SU-DHL-6 (cell line): Measurements from ENCODE around the gene SOBP.

Source experiments
- H2AFZ ChIP-seq: fragments of 200-600 bp; sonication (generic); 2 replicates; pipeline ENCODE4 v1.6.1; 2014; ENCODE audit warnings: low read depth, mild to moderate bottlenecking, moderate library complexity, mixed read lengths, antibody characterized with exemption, low read length; ENCODE audit not compliant: severe bottlenecking
- H3F3A ChIP-seq: fragments of 200-600 bp; shearing (Covaris generic); 2 replicates; pipeline ENCODE4 v1.6.0; 2016; ENCODE audit warnings: antibody characterized with exemption, mild to moderate bottlenecking; ENCODE audit not compliant: insufficient read depth
- H3K27ac ChIP-seq: fragments of 200-600 bp; sonication (generic); 2 replicates; pipeline ENCODE4 v1.5.1; 2016; ENCODE audit warnings: low read depth, mild to moderate bottlenecking, low read length, moderate library complexity, mixed read lengths
- H3K27me3 ChIP-seq: fragments of 200-600 bp; sonication (generic), shearing (Covaris generic); 2 replicates; pipeline ENCODE4 v1.6.0; 2014; ENCODE audit warnings: mild to moderate bottlenecking, low read length
- H3K36me3 ChIP-seq: fragments of 200-600 bp; sonication (generic); 2 replicates; pipeline ENCODE4 v1.6.1; 2014; ENCODE audit warnings: mild to moderate bottlenecking, low read length, mixed read lengths
- H3K4me2 ChIP-seq: fragments of 300-600, 200-600 bp; shearing (Covaris generic), sonication (generic); 2 replicates; pipeline ENCODE4 v1.6.0; 2014; ENCODE audit warnings: low read length, low read depth, mild to moderate bottlenecking; ENCODE audit not compliant: poor library complexity, severe bottlenecking
- H3K4me3 ChIP-seq: fragments of 200-600 bp; sonication (generic); 2 replicates; pipeline ENCODE4 v1.5.1; 2014; ENCODE audit warnings: antibody characterized with exemption, low read length, mild to moderate bottlenecking, mixed read lengths; ENCODE audit not compliant: insufficient read depth, poor library complexity, severe bottlenecking
- H3K79me2 ChIP-seq: fragments of 200-600 bp; sonication (generic); 2 replicates; pipeline ENCODE4 v1.6.1; 2014; ENCODE audit warnings: mild to moderate bottlenecking, low read length, moderate library complexity; ENCODE audit not compliant: insufficient read depth
- H3K9ac ChIP-seq: fragments of 200-600 bp; sonication (generic); 2 replicates; pipeline ENCODE4 v1.7.0; 2014; ENCODE audit warnings: mild to moderate bottlenecking, low read length
- H3K9me2 ChIP-seq: fragments of 200-600 bp; sonication (generic); replicated peaks from 2 replicates; pipeline ENCODE4 v1.6.1; 2014; ENCODE audit warnings: low read length; ENCODE audit not compliant: insufficient read depth
- H3K9me3 ChIP-seq: fragments of 200-600 bp; sonication (generic); 2 replicates; pipeline ENCODE4 v1.6.1; 2014; ENCODE audit warnings: low read length, mixed read lengths; ENCODE audit not compliant: insufficient read depth
- H4K20me1 ChIP-seq: fragments of 200-600 bp; sonication (generic); 2 replicates; pipeline ENCODE4 v1.6.1; 2014; ENCODE audit warnings: low read depth, mild to moderate bottlenecking, antibody characterized with exemption, low read length, moderate library complexity, mixed read lengths
- EZH2phosphoT487 ChIP-seq: fragments of 200-600 bp; sonication (generic), shearing (Covaris generic); conservative IDR thresholded peaks from 2 replicates; pipeline ENCODE4 v1.6.1; 2018; ENCODE audit warnings: mild to moderate bottlenecking, antibody characterized with exemption, low read length, moderate library complexity, mixed read lengths
- TF ChIP-seq, protein P1 (sequence below): fragments of 200-600 bp; sonication (generic); IDR thresholded peaks from one replicate; pipeline ENCODE4 v1.5.1; 2017; ENCODE audit warnings: antibody characterized with exemption, mild to moderate bottlenecking, low read length, moderate library complexity; ENCODE audit not compliant: insufficient read depth, poor library complexity, severe bottlenecking

SOBP gene

GRCh38 chr6:107602321-107603005, 112.5 kb downstream of the SOBP start:
- no peaks in the 10 kb centered on the region for H4K20me1 ChIP-seq
- H3K79me2 ChIP-seq: no peaks in the 10 kb centered on the region
- no peak overlapping the region for H3K9ac ChIP-seq
- no peaks in the 10 kb centered on the region; the same call in 1 of the 2 replicates for H3F3A ChIP-seq
- H2AFZ ChIP-seq: no peak overlapping the region
- H3K36me3 ChIP-seq: no peaks in the 10 kb centered on the region
- no peak overlapping the region for H3K4me3 ChIP-seq
- TF ChIP-seq, protein P1, sequence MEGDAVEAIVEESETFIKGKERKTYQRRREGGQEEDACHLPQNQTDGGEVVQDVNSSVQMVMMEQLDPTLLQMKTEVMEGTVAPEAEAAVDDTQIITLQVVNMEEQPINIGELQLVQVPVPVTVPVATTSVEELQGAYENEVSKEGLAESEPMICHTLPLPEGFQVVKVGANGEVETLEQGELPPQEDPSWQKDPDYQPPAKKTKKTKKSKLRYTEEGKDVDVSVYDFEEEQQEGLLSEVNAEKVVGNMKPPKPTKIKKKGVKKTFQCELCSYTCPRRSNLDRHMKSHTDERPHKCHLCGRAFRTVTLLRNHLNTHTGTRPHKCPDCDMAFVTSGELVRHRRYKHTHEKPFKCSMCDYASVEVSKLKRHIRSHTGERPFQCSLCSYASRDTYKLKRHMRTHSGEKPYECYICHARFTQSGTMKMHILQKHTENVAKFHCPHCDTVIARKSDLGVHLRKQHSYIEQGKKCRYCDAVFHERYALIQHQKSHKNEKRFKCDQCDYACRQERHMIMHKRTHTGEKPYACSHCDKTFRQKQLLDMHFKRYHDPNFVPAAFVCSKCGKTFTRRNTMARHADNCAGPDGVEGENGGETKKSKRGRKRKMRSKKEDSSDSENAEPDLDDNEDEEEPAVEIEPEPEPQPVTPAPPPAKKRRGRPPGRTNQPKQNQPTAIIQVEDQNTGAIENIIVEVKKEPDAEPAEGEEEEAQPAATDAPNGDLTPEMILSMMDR: no peak
- no peak for TF ChIP-seq EZH2phosphoT487
- H3K27me3 ChIP-seq: no peaks in the 10 kb centered on the region
- H3K27ac ChIP-seq: no peak overlapping the region
- H3K9me3 ChIP-seq: no peaks in the 10 kb centered on the region
- no peak overlapping the region for H3K4me2 ChIP-seq
- H3K9me2 ChIP-seq: no peaks in the 10 kb centered on the region

GRCh38 chr6:107603006-107603370, 113.1 kb downstream of the SOBP start:
- Histone ChIP-seq H2AFZ (no peak overlapping the region), H3K79me2 (no peaks in the 10 kb centered on the region), H3K27me3 (no peaks in the 10 kb centered on the region), H3K36me3 (no peaks in the 10 kb centered on the region), H3K9me3 (no peaks in the 10 kb centered on the region), H3K4me2 (no peak overlapping the region), H3K4me3 (no peak overlapping the region), H3K27ac (no peak overlapping the region), H3F3A (no peaks in the 10 kb centered on the region; the same call in 1 of the 2 replicates), H3K9ac (no peak overlapping the region), H3K9me2 (no peaks in the 10 kb centered on the region), H4K20me1 (no peaks in the 10 kb centered on the region)
- TF ChIP-seq, protein P1: no peak
- no peak for TF ChIP-seq EZH2phosphoT487

GRCh38 chr6:107604549-107604948, 114.6 kb downstream of the SOBP start:
- no peak overlapping the region for H3K27ac ChIP-seq
- no peak overlapping the region for H3K9ac ChIP-seq
- no peak overlapping the region for H2AFZ ChIP-seq
- TF ChIP-seq, protein P1: no peak
- no peak for TF ChIP-seq EZH2phosphoT487
- H3K27me3 ChIP-seq: no peaks in the 10 kb centered on the region
- no peaks in the 10 kb centered on the region for H3F3A ChIP-seq
- no peaks in the 10 kb centered on the region for H4K20me1 ChIP-seq
- H3K36me3 ChIP-seq: no peaks in the 10 kb centered on the region
- H3K4me3 ChIP-seq: no peak overlapping the region
- no peaks in the 10 kb centered on the region for H3K9me2 ChIP-seq
- H3K4me2 ChIP-seq: no peak overlapping the region
- no peaks in the 10 kb centered on the region for H3K9me3 ChIP-seq
- no peaks in the 10 kb centered on the region; the same call in 1 of the 2 replicates for H3K79me2 ChIP-seq
